Suprapubic skin (tissue), 3 donors: ENCODE data around the gene TM7SF2.

Experiments used
- POLR2A ChIP-seq, 2 donors: fragments of 450-650 bp; IDR thresholded peaks; one replicate each; pipeline ENCODE4 v1.6.1; 2017; ENCODE audit warnings: antibody characterized with exemption in 2 of 2, mild to moderate bottlenecking in 2 of 2, moderate library complexity in 2 of 2
- TF ChIP-seq, protein P1 (sequence below), 2 donors: fragments of 200-600 bp in 1 of 2; fragments of 450-650 bp in 1 of 2; sonication (generic) in 1 of 2; IDR thresholded peaks; one replicate each; pipeline ENCODE4 v1.5.1; 2016 to 2019; ENCODE audit warnings: antibody characterized with exemption in 2 of 2, mild to moderate bottlenecking in 1 of 2, moderate library complexity in 1 of 2

- TF ChIP-seq, protein P1, sequence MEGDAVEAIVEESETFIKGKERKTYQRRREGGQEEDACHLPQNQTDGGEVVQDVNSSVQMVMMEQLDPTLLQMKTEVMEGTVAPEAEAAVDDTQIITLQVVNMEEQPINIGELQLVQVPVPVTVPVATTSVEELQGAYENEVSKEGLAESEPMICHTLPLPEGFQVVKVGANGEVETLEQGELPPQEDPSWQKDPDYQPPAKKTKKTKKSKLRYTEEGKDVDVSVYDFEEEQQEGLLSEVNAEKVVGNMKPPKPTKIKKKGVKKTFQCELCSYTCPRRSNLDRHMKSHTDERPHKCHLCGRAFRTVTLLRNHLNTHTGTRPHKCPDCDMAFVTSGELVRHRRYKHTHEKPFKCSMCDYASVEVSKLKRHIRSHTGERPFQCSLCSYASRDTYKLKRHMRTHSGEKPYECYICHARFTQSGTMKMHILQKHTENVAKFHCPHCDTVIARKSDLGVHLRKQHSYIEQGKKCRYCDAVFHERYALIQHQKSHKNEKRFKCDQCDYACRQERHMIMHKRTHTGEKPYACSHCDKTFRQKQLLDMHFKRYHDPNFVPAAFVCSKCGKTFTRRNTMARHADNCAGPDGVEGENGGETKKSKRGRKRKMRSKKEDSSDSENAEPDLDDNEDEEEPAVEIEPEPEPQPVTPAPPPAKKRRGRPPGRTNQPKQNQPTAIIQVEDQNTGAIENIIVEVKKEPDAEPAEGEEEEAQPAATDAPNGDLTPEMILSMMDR (IDR thresholded peaks at IDR 0.05) = no peak
- TF ChIP-seq POLR2A (IDR thresholded peaks at IDR 0.05) = no peak
Observed at GRCh38 chr11:65119670-65119995, 8.0 kb downstream of the TM7SF2 start.
